ENCODE data around the gene SLC2A5. TPM values are rescaled to one million over a fixed set of nuclear protein-coding genes. Genes with fewer than 3 reads are reported as not detected.

Gene SLC2A5
- total and polyA plus RNA-seq, 9 of the 15 experiments (the other 6 are each of a cell fraction or from before 2014, with no cell fraction given), result 0.08 TPM; not detected in 8

- TF ChIP-seq ATF1 (CRISPR knock-in tag; IDR thresholded peaks at IDR 0.05) (no peak), ATF1 (tag; IDR thresholded peaks at IDR 0.05) (peak; percentile 67), NR4A1 (CRISPR knock-in tag; IDR thresholded peaks at IDR 0.05) (no peak), NR4A1 (tag; IDR thresholded peaks at IDR 0.05) (no peak), SOX6 (IDR thresholded peaks at IDR 0.05) (0 out of 2 replicates have a peak, but pooled peaks have one; percentile 23), PHTF2 (CRISPR knock-in tag; IDR thresholded peaks at IDR 0.05) (no peak), CHCHD3 (CRISPR knock-in tag; IDR thresholded peaks at IDR 0.05) (no peak), NFYB (IDR thresholded peaks at IDR 0.05; ENCODE audit: extremely low read depth, insufficient read length) (no peak), KLF16 (IDR thresholded peaks at IDR 0.05) (0 out of 2 replicates have a peak, but pooled peaks have one; percentile 31), ATF7 (IDR thresholded peaks at IDR 0.05) (peak; percentile 81), CREM (IDR thresholded peaks at IDR 0.05; ENCODE audit: low read depth) (peak; percentile 77), NRF1 (conservative IDR thresholded peaks at IDR 0.05 in 1 of 2, IDR thresholded peaks at IDR 0.05 in 1 of 2) (peak; percentile 64 to 73; a peak in 3 of 4 replicates), FOXK1 (CRISPR knock-in tag; IDR thresholded peaks at IDR 0.05; ENCODE audit: borderline replicate concordance) (no peak), CREB5 (CRISPR knock-in tag; IDR thresholded peaks at IDR 0.05) (no peak), JUN (IDR thresholded peaks at IDR 0.05; ENCODE audit: borderline replicate concordance, low read depth, low read length) (peak; percentile 38; the same call in 1 of the 2 replicates), JUN (CRISPR knock-in tag; IDR thresholded peaks at IDR 0.05; ENCODE audit: borderline replicate concordance) (no peak), DEAF1 (CRISPR knock-in tag; IDR thresholded peaks at IDR 0.05) (peak; percentile 43; the same call in 1 of the 2 replicates), ZNF24 (IDR thresholded peaks at IDR 0.05) (no peak), GABPB1 (CRISPR knock-in tag; IDR thresholded peaks at IDR 0.05) (0 out of 2 replicates have a peak, but pooled peaks have one; percentile 24), JUND (IDR thresholded peaks at IDR 0.05; ENCODE audit: borderline replicate concordance, low read depth, low read length) (peak; percentile 83), JUND (tag; IDR thresholded peaks at IDR 0.05; ENCODE audit: borderline replicate concordance, low read depth, low read length) (peak; percentile 57; the same call in 1 of the 3 replicates), EGR1 (conservative IDR thresholded peaks at IDR 0.05) (peak; percentile 38; the same call in 1 of the 2 replicates), SMC3 (conservative IDR thresholded peaks at IDR 0.05; ENCODE audit: insufficient read depth, low read depth, low read length) (peak; percentile 82), MAZ (CRISPR knock-in tag; conservative IDR thresholded peaks at IDR 0.05 in 1 of 2, IDR thresholded peaks at IDR 0.05 in 1 of 2) (0 out of 4 replicates have a peak, but pooled peaks of 1 of the 2 experiments have one; percentile 35), HOMEZ (CRISPR knock-in tag; IDR thresholded peaks at IDR 0.05) (no peak), TARDBP (IDR thresholded peaks at IDR 0.05) (0 out of 2 replicates have a peak, but pooled peaks have one; percentile 29), HNRNPLL (IDR thresholded peaks at IDR 0.05; ENCODE audit: low read depth, low read length, poor library complexity, severe bottlenecking) (no peak)
These were observed 64.6 kb downstream of the SLC2A5 start (continued) for GRCh38 chr1:9004700-9005394.
